GM19463 (cell line): ENCODE measurements around the gene PGS1.

ENCODE experiments used
- ATAC-seq: cut with Tn5 transposase; IDR thresholded peaks from one replicate; pipeline ENCODE4 v1.9.1; 2021; ENCODE audit warnings: mild to moderate bottlenecking, moderate library complexity; ENCODE audit not compliant: unreplicated experiment

PGS1 gene

GRCh38 chr17:78362671-78363070 is 15.8 kb upstream of the PGS1 start:
- ATAC-seq, result no peak

GRCh38 chr17:78364436-78365281 is 13.8 kb upstream of the PGS1 start:
- ATAC-seq, result no peak

GRCh38 chr17:78365561-78366108 is 12.8 kb upstream of the PGS1 start:
- no peak for ATAC-seq

- no peak for ATAC-seq
Measured at GRCh38 chr17:78366109-78366848, 12.2 kb upstream of the PGS1 start.

GRCh38 chr17:78367193-78367592 is 11.3 kb upstream of the PGS1 start:
- no peak for ATAC-seq

GRCh38 chr17:78368348-78368747 is 10.1 kb upstream of the PGS1 start:
- ATAC-seq, result no peak

- ATAC-seq, result no peak
Measured at GRCh38 chr17:78368854-78369495, 9.5 kb upstream of the PGS1 start.

- no peak for ATAC-seq
Measured at GRCh38 chr17:78369791-78370381, 8.6 kb upstream of the PGS1 start.

- no peak for ATAC-seq
Measured at GRCh38 chr17:78371056-78371455, 7.4 kb upstream of the PGS1 start.

GRCh38 chr17:78372841-78373240 is 5.6 kb upstream of the PGS1 start:
- ATAC-seq, result no peak

- no peak for ATAC-seq
Measured at GRCh38 chr17:78374189-78374588, 4.3 kb upstream of the PGS1 start.

- ATAC-seq, result no peak
Measured at GRCh38 chr17:78374631-78375274, 3.7 kb upstream of the PGS1 start.

- no peak for ATAC-seq
Measured at GRCh38 chr17:78375401-78376151, 2.9 kb upstream of the PGS1 start.

GRCh38 chr17:78376161-78376560 is 2.3 kb upstream of the PGS1 start:
- ATAC-seq, result no peak

- ATAC-seq, result no peak
Measured at GRCh38 chr17:78377858-78378224, 608 bp upstream of the PGS1 start.

- ATAC-seq, result no peak
Measured at GRCh38 chr17:78379131-78379491, 662 bp downstream of the PGS1 start.

GRCh38 chr17:78380370-78380769 is 1.9 kb downstream of the PGS1 start:
- ATAC-seq, result no peak

GRCh38 chr17:78381601-78382232 is 3.3 kb downstream of the PGS1 start:
- peak; percentile 26 for ATAC-seq

- ATAC-seq, result peak; percentile 33
Measured at GRCh38 chr17:78383725-78384471, 5.4 kb downstream of the PGS1 start.
